Mesothelial cell of epicardium (in vitro differentiated cells): Measurements from ENCODE around the gene POLA2. TPM values are rescaled to one million over a fixed set of nuclear protein-coding genes. Genes with fewer than 3 reads are reported as not detected.
"Not testable (repeated sequence)": the region's sequence is repeated elsewhere in the genome, so short reads cannot be mapped to it uniquely, and the experiment has no call there.

Experiments used
- DNase-seq, 2 experiments: peaks; one replicate each; pipeline ENCODE4 v3.0.0; 2021; ENCODE audit warnings: low spot score in 2 of 2; ENCODE audit not compliant: unreplicated experiment in 2 of 2
- H3K27ac Mint-ChIP-seq: 2 replicates; pipeline ENCODE4 v1.8.0; 2021; ENCODE audit warnings: mixed read lengths
- H3K27me3 Mint-ChIP-seq: 2 replicates; pipeline ENCODE4 v1.8.0; 2021; ENCODE audit warnings: low read depth, mixed read lengths
- H3K36me3 Mint-ChIP-seq: 2 replicates; pipeline ENCODE4 v1.8.0; 2021; ENCODE audit warnings: mixed read lengths
- H3K4me1 Mint-ChIP-seq: 2 replicates; pipeline ENCODE4 v1.8.0; 2021; ENCODE audit warnings: mixed read lengths
- H3K4me3 Mint-ChIP-seq: 2 replicates; pipeline ENCODE4 v1.8.0; 2021; ENCODE audit warnings: mild to moderate bottlenecking, moderate library complexity, mixed read lengths
- H3K9me3 Mint-ChIP-seq: 2 replicates; pipeline ENCODE4 v1.8.0; 2021; ENCODE audit warnings: mixed read lengths
- CTCF ChIP-seq: fragments of 200-600 bp; sonication (generic); IDR thresholded peaks from one replicate; pipeline ENCODE4 v1.5.0; 2021; ENCODE audit warnings: antibody characterized with exemption; ENCODE audit not compliant: unreplicated experiment
- total RNA-seq: library from RNA; stranded (reverse); gene quantifications from 3 replicates; pipeline ENCODE4 v1.2.1, GENCODE V29; 2021

The POLA2 gene
- total RNA-seq, 1 donor from 2014 or later, result 16.1 TPM

- H3K27ac Mint-ChIP-seq, result no peak overlapping the region
- no peak for DNase-seq
- no peaks in the 10 kb centered on the region for H3K27me3 Mint-ChIP-seq
- no peaks in the 10 kb centered on the region for H3K9me3 Mint-ChIP-seq
- peaks cover 2% of the 10 kb centered on the region for H3K36me3 Mint-ChIP-seq
- peaks cover 9% of the 10 kb centered on the region for H3K4me1 Mint-ChIP-seq
- no peak overlapping the region for H3K4me3 Mint-ChIP-seq
- no peak for TF ChIP-seq CTCF
These were observed 65.3 kb downstream of the POLA2 start for GRCh38 chr11:65327021-65327420.

GRCh38 chr11:65329478-65329877 lies 67.7 kb downstream of the POLA2 start:
- no peaks in the 10 kb centered on the region for H3K9me3 Mint-ChIP-seq
- H3K4me1 Mint-ChIP-seq, result peaks cover 12% of the 10 kb centered on the region
- no peak for DNase-seq
- no peaks in the 10 kb centered on the region for H3K36me3 Mint-ChIP-seq
- peak overlapping the region; percentile 79 for H3K27ac Mint-ChIP-seq
- H3K27me3 Mint-ChIP-seq, result no peaks in the 10 kb centered on the region
- no peak overlapping the region for H3K4me3 Mint-ChIP-seq
- no peak for TF ChIP-seq CTCF

DNA sequence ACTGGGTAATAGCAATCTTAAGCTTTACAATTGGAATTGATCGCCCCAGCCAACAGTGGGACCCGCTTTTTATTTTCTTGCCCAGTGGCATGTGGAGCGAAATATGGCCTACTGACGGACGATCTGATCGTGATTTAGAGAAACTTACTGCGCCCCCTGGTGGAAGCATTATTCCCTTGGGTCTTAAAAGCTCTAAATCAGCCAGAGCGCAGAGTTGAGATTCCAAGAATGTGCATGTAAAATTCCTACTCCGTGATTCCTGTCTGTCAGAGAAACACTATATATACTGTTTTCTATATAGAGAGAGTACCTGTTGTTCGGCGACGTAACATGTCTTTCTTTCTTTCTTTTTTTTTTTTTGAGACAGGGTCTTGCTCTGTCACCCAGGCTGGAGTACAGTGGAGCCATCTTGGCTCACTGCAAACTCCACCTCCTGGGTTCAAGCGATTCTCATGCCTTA lies 68.2 kb downstream of the POLA2 start:
- DNase-seq, result peak; percentile 79 to 86
- no peaks in the 10 kb centered on the region for H3K9me3 Mint-ChIP-seq
- peak overlapping the region; percentile 79 for H3K27ac Mint-ChIP-seq
- peak overlapping the region; percentile 39 for H3K4me3 Mint-ChIP-seq
- H3K36me3 Mint-ChIP-seq, result no peaks in the 10 kb centered on the region
- no peaks in the 10 kb centered on the region for H3K27me3 Mint-ChIP-seq
- H3K4me1 Mint-ChIP-seq, result peaks cover 17% of the 10 kb centered on the region
- TF ChIP-seq CTCF, result peak; percentile 91

DNA sequence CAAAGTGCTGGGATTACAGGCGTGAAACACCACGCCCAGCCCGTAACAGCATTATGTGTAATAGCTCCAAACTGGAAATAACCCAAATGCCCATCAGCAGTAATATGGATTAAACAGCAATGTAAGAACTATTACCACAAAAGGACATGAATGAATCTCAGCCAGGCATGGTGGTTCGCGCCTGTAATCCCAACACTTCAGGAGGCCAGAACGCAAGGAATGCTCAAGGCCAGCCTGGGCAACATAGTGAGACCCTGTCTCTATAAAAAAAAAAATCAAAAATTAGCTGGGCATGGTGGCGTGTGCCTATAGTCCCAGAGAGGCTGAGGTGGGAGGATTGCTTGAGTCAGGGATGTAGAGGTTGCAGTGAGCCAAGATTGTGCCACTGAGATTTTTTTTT lies 68.8 kb downstream of the POLA2 start:
- no peak for TF ChIP-seq CTCF
- H3K36me3 Mint-ChIP-seq, result no peaks in the 10 kb centered on the region
- no peaks in the 10 kb centered on the region for H3K27me3 Mint-ChIP-seq
- no peaks in the 10 kb centered on the region for H3K9me3 Mint-ChIP-seq
- no peak overlapping the region for H3K27ac Mint-ChIP-seq
- no peak for DNase-seq
- no peak overlapping the region for H3K4me3 Mint-ChIP-seq
- peaks cover 22% of the 10 kb centered on the region for H3K4me1 Mint-ChIP-seq

- not testable (repeated sequence) for H3K4me3 Mint-ChIP-seq, DNase-seq, H3K27ac Mint-ChIP-seq, H3K9me3 Mint-ChIP-seq, H3K36me3 Mint-ChIP-seq, H3K27me3 Mint-ChIP-seq
- H3K4me1 Mint-ChIP-seq, result peaks cover 25% of the 10 kb centered on the region
These were observed 70.8 kb downstream of the POLA2 start for GRCh38 chr11:65332591-65332990.

DNA sequence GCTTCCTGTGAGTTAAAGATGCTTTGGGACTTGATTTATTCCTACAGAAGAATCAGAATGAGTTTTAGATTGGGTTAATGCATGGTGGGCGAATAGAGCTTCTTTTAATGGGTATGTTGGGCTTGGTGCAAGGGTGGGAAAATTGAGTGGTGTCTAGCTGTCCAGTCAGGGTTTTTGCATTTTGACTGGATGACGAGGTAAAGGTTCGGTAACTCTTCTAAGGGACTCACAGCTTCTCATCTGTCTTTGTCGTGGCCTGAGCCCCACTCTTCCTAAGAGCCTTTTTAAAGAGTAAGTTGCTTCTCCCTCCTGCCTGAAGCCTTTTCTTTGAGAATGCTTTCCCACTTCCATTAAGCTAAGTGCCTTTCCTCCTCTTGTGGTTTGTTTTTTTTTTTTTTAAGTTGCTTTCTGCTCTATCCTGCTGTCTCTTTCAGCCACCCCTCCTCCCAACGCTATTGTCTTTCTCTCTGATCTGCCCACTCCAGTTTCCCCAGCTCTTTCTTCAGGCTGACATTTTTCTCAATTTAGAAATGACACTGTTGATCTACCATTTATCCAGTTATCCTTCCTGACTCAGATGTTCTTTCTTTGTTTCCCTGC lies 73.0 kb downstream of the POLA2 start:
- peaks cover 20% of the 10 kb centered on the region for H3K4me1 Mint-ChIP-seq
- DNase-seq, result no peak
- peak overlapping the region; percentile 84 for H3K4me3 Mint-ChIP-seq
- H3K9me3 Mint-ChIP-seq, result no peaks in the 10 kb centered on the region
- no peak for TF ChIP-seq CTCF
- H3K27ac Mint-ChIP-seq, result peak overlapping the region; percentile 75
- no peaks in the 10 kb centered on the region for H3K36me3 Mint-ChIP-seq
- H3K27me3 Mint-ChIP-seq, result no peaks in the 10 kb centered on the region
